GM21619 (cell line): Measurements from ENCODE around the gene ENOX1.
"Not testable (repeated sequence)": the region's sequence is repeated elsewhere in the genome, so short reads cannot be mapped to it uniquely, and the experiment has no call there.

Experiments
- ATAC-seq: cut with Tn5 transposase; IDR thresholded peaks from one replicate; pipeline ENCODE4 v1.9.1; 2021; ENCODE audit not compliant: unreplicated experiment

ENOX1 gene

DNA sequence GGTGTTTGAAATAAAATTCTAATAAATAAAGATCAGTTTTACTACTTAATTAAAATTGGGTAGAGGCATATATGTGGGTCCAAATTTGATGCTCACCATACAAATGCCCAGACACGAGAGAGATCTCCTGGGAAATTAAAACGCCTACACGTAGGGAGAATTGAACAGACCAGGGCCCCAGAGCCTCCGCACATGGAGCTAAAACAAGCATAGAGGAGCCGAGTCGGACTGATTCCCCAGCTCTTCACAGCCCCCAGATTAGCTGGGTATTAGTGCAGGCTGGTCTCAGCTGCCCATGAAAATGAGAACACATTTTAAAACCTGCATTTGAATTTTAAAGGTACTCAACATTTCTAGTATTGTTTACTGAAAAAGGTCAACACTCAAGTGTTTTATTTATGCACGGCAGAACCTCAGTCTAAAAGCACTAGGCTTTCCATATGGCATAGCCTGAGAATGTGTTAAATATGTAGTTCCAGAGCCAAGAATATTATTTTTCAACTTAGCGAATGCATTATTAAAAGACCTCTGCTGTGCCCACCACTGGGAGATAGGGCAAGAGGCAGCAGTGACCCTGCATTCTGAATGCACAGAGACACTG, 344.8 kb downstream of the ENOX1 start:
- ATAC-seq: no peak

DNA sequence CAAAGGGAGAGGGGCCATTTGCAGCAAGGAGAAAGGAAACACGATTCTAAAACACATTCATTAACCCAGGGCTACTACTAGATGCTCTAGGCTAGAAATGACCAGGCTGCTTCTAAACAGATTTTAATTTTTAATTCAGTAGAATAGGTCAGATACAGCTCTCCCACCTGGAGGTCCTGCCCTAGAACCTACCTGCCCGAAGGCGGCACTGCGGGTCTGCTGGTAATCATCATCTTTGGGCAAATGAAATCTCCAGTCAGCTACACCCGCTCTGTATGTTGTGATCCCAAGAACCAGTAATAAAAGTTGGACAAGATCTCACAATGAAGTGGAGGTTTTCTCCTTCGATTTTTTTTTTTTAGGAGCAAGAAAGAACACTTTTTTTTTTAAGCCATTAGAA, 345.3 kb downstream of the ENOX1 start:
- ATAC-seq: no peak

DNA sequence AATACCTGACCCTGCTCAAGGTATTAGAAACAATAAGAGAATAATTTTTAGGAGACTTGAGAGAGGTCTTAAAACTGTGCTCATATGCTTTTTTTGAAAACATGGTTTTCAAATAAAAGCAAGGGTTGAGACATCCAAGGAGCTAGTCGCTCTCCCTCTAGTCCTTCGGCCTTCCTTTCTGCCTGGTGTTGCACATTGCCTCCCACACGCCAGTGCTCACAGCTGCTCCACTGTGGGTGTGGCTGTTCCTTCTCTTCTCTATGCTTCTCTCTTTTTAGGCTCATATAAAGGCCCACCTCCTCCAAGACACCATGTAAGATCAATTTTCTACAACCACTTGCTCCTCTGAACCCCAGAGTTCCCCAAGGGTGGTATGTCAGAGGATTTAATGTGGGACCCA, 352.6 kb downstream of the ENOX1 start:
- no peak for ATAC-seq

DNA sequence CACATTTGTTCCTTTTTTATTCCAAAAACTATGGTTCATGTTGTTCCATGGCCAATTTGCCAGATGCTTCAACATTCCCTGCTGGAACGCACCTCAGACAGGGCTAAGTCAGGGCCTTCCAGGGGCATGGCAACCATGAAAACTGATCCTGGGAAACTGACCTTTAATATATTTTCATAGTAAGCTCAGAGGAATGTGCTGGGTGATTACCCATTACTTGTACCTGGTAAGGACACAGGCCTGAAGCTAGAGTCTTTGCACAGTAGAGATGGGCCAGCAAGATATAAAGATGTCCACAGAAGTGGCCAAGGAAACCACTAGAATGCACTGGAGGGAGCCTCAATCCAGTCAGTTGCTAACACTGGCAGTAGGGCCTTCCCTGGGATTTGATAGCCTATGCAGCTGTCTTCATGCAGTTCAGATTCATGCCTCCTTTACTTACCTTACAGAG, 353.1 kb downstream of the ENOX1 start:
- ATAC-seq: no peak

- no peak for ATAC-seq
Observed at GRCh38 chr13:43432958-43433357, 353.8 kb downstream of the ENOX1 start.

DNA sequence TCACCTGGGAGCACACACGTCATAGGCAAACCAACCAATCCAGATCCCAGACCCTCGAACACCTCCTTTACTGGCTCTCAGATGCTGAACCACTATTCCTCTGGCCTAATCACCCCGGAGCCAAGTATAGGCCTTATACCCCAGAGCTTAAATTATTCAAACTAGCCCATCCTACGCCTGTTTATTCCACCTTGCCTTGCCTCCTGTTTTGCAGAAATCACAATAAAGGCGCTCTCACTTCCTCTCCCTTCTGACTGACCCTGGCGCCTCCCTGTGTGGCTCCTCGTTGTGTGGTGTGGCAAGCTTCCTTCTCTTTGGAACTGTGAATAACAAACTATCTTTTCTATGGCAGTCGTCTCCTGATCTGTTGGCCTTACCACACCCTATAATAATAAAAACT, 354.9 kb downstream of the ENOX1 start:
- no peak for ATAC-seq

DNA sequence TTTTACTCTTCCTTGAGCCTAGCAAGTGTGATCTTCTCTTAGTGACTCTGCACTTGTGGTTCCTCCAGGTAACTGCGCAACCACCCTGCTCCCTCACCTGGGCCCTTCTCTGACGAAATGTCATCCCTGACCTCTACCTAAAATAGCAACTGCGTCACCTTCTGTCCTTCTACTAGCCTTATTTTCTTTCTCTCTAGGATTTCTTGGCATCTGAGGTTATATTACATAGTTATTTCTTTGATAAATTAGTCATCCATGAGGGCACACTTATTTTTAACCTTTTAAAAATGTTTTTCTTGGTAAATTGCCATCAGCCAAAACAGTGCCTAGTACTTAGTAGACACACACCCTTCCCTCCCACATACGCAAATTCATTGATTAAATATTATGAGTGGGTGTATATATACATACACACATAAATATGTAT, 355.5 kb downstream of the ENOX1 start:
- ATAC-seq: no peak

GRCh38 chr13:43428545-43429296, 358.1 kb downstream of the ENOX1 start:
- ATAC-seq: no peak

GRCh38 chr13:43426355-43426754, 360.4 kb downstream of the ENOX1 start:
- no peak for ATAC-seq

DNA sequence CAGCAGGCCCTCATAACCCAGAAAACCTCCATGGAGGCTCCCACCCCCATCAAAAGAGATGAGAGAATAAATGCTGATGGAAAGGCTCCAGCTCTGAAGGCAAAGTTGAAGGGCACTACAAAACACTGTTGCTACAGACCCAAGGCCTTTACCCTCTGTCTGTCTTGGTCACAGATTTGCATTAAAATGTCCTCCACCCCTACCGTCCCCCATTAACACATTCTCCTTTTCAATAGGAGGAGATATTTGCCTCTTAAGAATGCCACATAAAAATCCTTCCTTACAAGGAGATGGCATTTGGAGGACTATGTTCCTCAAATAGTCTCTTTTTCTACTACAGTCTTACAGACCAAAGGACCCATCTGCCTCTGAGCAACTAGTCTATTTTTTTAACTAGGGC, 361.5 kb downstream of the ENOX1 start:
- ATAC-seq: no peak

DNA sequence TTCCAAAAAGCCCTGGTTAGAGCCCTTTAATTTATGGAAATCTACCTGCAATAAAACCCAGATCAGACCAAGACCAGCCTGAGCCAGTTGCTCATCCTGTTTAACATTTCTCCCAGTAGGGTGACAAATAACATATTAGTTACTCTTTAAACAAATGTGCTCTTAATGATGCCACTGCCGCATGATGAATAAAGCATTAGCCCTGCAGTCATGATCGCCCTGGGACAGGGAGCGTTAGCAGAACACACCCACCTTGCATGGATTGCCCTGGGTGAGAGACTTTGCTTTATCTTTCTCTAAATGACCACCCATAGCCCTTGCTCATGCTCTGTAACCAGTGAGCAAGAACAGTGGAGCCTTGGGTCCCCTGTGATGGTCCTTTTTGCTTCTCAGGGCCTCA, 362.4 kb downstream of the ENOX1 start:
- no peak for ATAC-seq

DNA sequence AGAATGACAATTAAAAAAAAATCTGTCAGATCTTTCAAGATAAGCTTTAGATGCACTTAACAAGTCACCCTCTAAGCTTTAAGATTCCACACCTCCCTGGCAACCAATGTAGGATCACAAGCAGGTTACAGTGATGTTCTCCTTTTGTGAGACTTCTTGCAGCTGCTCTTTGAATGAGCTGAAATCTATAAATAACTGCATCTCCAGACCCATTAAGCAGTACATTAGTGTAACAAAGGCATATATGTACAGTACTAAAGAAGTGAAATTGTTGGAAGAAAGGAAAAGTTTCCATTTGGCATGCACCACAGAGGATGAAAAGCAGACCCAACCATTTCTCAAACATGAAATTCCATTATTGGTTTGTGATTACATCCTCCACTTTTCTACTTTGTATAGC, 364.7 kb downstream of the ENOX1 start:
- ATAC-seq: no peak

- not testable (repeated sequence) for ATAC-seq
Observed at GRCh38 chr13:43416842-43417241, 369.9 kb downstream of the ENOX1 start.

GRCh38 chr13:43416408-43416807, 370.4 kb downstream of the ENOX1 start:
- ATAC-seq: not testable (repeated sequence)

DNA sequence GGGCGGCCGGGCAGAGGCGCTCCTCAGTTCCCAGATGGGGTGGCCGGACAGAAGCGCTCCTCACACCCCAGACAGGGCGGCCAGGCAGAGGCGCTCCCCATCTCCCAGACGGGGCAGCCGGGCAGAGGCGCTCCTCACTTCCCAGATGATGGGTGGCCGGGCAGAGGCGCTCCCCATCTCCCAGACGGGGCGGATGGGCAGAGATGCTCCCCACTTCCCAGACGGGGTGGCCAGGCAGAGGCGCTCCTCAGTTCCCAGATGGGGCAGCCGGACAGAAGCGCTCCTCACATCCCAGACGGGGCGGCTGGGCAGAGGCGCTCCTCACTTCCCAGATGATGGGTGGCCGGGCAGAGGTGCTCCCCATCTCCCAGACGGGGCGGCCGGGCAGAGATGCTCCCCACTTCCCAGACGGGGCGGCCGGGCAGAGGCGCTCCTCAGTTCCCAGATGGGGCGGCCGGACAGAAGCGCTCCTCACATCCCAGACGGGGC, 370.8 kb downstream of the ENOX1 start:
- ATAC-seq: not testable (repeated sequence)

DNA sequence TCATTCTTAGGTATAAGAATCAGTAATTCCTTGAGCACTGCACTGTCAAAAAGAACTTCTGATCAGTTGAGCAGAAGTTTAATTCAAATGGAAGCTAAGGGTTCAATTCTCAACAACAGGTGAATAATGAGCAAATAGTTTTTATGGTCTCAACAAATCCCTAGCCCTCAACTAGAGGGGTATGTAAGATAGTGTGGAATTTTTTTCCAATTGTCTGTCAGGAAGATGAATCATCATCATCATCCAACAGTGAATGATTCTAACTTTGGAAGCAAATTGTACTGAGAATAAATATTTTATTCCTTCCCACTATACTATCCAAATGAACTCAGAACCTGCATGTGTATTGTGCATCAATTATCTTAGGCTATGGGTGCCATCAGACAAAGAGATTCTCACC, 372.7 kb downstream of the ENOX1 start:
- no peak for ATAC-seq

DNA sequence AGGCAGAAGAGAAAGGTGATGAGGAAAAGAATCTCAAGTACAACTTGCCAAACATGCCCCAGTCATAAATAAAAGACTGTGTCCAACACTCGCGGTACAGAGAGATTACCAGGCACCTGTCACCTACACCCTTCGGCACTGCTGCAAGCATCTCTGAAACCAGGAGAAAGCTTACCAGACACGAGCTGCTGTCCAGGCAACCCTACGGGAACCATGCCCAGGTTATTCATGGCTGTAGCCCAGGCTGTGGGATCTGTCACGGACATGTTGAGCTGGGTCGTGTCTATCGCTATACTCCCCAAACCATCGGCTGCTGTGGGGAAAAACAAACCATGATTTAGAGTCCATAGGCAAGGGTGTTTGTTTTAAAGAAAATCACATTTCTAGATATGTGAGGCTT, 375.0 kb downstream of the ENOX1 start:
- no peak for ATAC-seq

DNA sequence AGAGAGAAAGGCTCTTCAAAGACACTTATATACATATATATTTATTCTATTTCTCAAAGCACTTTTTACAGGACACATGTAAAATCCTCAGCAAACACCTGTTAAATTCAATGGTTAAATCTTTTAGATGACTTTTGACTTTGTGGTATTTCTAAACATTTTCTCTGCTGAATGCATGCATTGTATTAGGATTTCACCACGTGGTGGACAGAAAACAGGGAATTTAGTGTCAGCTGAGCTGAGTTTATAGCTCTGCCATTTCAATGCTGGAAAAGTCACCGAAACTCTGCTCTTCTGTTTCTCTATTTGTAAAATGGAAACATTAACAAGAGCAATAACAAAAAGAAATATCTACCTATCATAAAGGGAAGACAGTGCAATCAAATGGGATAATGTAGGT, 375.6 kb downstream of the ENOX1 start:
- ATAC-seq: no peak

- ATAC-seq: no peak
Observed at GRCh38 chr13:43408274-43408673, 378.5 kb downstream of the ENOX1 start.

DNA sequence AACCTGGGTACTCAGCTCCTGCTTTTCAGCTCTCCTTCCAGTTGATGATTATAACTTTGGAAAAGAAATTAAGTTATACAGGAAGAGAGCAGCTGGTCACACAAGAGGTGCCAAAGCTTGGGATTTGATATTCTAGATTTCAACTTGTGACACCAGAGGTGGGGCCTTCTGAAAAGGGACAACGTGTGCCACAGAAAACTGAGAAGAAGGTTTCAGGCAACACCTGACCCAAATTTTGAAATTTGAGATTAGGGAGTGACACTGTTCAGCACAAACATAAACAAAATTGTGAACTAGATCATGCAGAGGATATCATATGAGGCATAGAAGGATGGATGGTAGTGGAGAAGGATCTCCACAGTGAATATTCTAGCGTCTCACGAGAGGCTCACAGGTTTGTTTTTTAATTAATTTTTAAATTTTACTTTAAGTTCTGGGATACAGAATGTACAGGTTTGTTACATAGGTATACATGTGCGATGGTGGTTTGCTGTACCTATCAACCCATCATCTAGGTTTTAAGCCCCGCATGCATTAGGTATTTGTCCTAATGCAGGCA, 379.7 kb downstream of the ENOX1 start:
- no peak for ATAC-seq

- ATAC-seq: no peak
Observed at GRCh38 chr13:43405457-43405856, 381.3 kb downstream of the ENOX1 start.

DNA sequence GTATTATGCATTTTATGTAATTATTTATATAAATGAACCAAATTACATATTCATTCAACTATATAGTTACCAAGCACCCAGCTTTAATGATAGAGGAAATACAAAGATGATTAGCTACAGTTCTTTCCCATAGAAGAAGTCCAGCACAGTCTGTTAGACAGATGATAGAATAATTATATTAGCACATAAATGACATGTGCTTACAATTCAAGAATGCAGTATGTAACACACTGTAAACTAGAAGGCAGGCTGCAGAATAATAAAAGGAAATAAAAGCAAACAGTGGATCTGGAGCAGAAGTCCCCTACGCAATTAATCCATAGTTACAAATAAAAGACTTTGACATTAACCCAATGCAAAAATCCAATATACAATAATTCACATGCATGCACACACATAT, 384.4 kb downstream of the ENOX1 start:
- ATAC-seq: no peak
